Motor neuron (in vitro differentiated cells): ENCODE measurements around the gene HMGXB3. TPM values are rescaled to one million over a fixed set of nuclear protein-coding genes. Genes with fewer than 3 reads are reported as not detected.

Experiments used
- ATAC-seq, 8 experiments: fragments of 200-7000 bp; cut with Tn5 transposase; replicated peaks in 6 of 8; 2 replicates each; pipeline ENCODE4 v1.8.0; 2021; ENCODE audit warnings: mild to moderate bottlenecking in 8 of 8, moderate library complexity in 8 of 8
- H3K27ac ChIP-seq, 2 donors: fragments of 250-450 bp; sonication (Bioruptor Pico); 2 replicates each; pipeline ENCODE4 v1.9.0; 2021; ENCODE audit warnings: antibody characterized with exemption in 2 of 2, mild to moderate bottlenecking in 2 of 2, moderate library complexity in 1 of 2
- H3K4me1 ChIP-seq, 2 donors: fragments of 250-450 bp; sonication (Bioruptor Pico); replicated peaks in 1 of 2; 2 replicates each; pipeline ENCODE4 v1.6.1; 2021; ENCODE audit warnings: antibody characterized with exemption in 2 of 2, mild to moderate bottlenecking in 2 of 2, moderate library complexity in 1 of 2
- H3K4me3 ChIP-seq, 5 donors: fragments of 250-450 bp; sonication (Bioruptor Pico); 2 replicates each; pipeline ENCODE4 v1.9.0; 2021; ENCODE audit warnings: antibody characterized with exemption in 5 of 5, mild to moderate bottlenecking in 5 of 5, moderate library complexity in 4 of 5
- WGBS, 10 experiments: fragments of 450-650 bp; shearing (Covaris generic); methylation state at CpG; one replicate each; pipeline ENCODE4 v1.0.0; 2022; 5-methylcytosine and 5-hydroxymethylcytosine counted together
- in situ Hi-C, 9 experiments: fragments of 400-800 bp; cut with MboI; loops; one replicate each; pipeline ENCODE4 v1.15.0; 2021; ENCODE audit warnings: low sequenced_read_pairs in 9 of 9, low pct_unique_long_range_greater_than_20kb in 2 of 9; ENCODE audit not compliant: unreplicated experiment in 9 of 9
- total RNA-seq, 8 experiments: library from RNA; unstranded; fragments of 300-600 nt; gene quantifications; 2 replicates each; pipeline versions ENCODE4 v1.2.3 to v1.2.4, GENCODE V29; 2022

The HMGXB3 gene
- total RNA-seq, 8 experiments from 2014 or later: 16.2 to 46.4 (median 26.1) TPM

GRCh38 chr5:150052226-150052955 lies 51.9 kb downstream of the HMGXB3 start:
- in situ Hi-C loops: no loop called here
- Histone ChIP-seq H3K27ac (no peak overlapping the region), H3K4me3 (no peak overlapping the region), H3K4me1 (no peaks in the 10 kb centered on the region)
- 73 to 100% methylated on average over 1 to 3 of the region's 6 CpGs; no CpG with 5 or more reads in 8 of the 10 experiments for WGBS, 10 experiments
- ATAC-seq: peak in 1 of 8 experiments; percentile 11

GRCh38 chr5:150052956-150053712 lies 52.6 kb downstream of the HMGXB3 start:
- Histone ChIP-seq H3K4me1 (peaks cover 1 to 2% of the 10 kb centered on the region in 2 donors), H3K4me3 (no peak overlapping the region), H3K27ac (no peak overlapping the region)
- in situ Hi-C loops: no loop called here
- peak in 2 of 8 experiments; percentile 64 to 65 for ATAC-seq
- WGBS, 10 experiments: 40 to 100% (median 96%) methylated on average over 1 to 8 of the region's 9 CpGs; no CpG with 5 or more reads in 1 of the 10 experiments

GRCh38 chr5:150053713-150054392 lies 53.3 kb downstream of the HMGXB3 start:
- in situ Hi-C loops: no loop called here
- WGBS, 10 experiments: 57 to 100% (median 93%) methylated on average over 1 to 5 of the region's 14 CpGs; no CpG with 5 or more reads in 3 of the 10 experiments
- Histone ChIP-seq H3K4me3 (no peak overlapping the region), H3K4me1 (peaks cover 2% of the 10 kb centered on the region in 2 donors), H3K27ac (no peak overlapping the region)
- no peak for ATAC-seq

- ATAC-seq: no peak
- in situ Hi-C loops: no loop called here
- no peak overlapping the region for H3K27ac ChIP-seq
- H3K4me3 ChIP-seq: no peak overlapping the region
- WGBS, 10 experiments: 90 to 100% (median 100%) methylated on average over 1 to 2 of the region's 2 CpGs; no CpG with 5 or more reads in 5 of the 10 experiments
- peaks cover 2% of the 10 kb centered on the region in 2 donors for H3K4me1 ChIP-seq
These were observed 54.0 kb downstream of the HMGXB3 start for GRCh38 chr5:150054569-150054968.

- ATAC-seq: peak in 2 of 8 experiments; percentile 10 to 15
- WGBS, 10 experiments: 80 to 100% (median 85%) methylated on average over 1 to 7 of the region's 14 CpGs; no CpG with 5 or more reads in 4 of the 10 experiments
These were observed 55.0 kb downstream of the HMGXB3 start for GRCh38 chr5:150055326-150056074.

GRCh38 chr5:150056075-150056443 lies 55.5 kb downstream of the HMGXB3 start:
- WGBS, 10 experiments: 80 to 100% (median 100%) methylated on average over 1 to 5 of the region's 9 CpGs; no CpG with 5 or more reads in 7 of the 10 experiments
- peak in 1 of 8 experiments; percentile 7 for ATAC-seq
- Histone ChIP-seq H3K27ac (no peak overlapping the region), H3K4me3 (no peak overlapping the region), H3K4me1 (peaks cover 2% of the 10 kb centered on the region in 2 donors)
- in situ Hi-C loops: no loop called here

More at GRCh38 chr5:150055326-150056074, 55.0 kb downstream of the HMGXB3 start:
- Histone ChIP-seq H3K4me1 (peaks cover 2% of the 10 kb centered on the region in 2 donors), H3K27ac (no peak overlapping the region), H3K4me3 (no peak overlapping the region)
- in situ Hi-C loops: no loop called here

- H3K4me3 ChIP-seq: no peak overlapping the region
- in situ Hi-C loops: no loop called here
- peaks cover 2% of the 10 kb centered on the region in 2 donors for H3K4me1 ChIP-seq
- no peak overlapping the region for H3K27ac ChIP-seq
- ATAC-seq: peak in 1 of 8 experiments; percentile 6
- WGBS, 10 experiments: 20 to 100% (median 73%) methylated on average over 1 to 3 of the region's 8 CpGs; no CpG with 5 or more reads in 6 of the 10 experiments
These were observed 56.5 kb downstream of the HMGXB3 start for GRCh38 chr5:150057052-150057451.

- H3K4me3 ChIP-seq: no peak overlapping the region
- in situ Hi-C loops: no loop called here
- peak in 2 of 8 experiments; percentile 4 to 5 for ATAC-seq
- 82% methylated on average over 2 of the region's 2 CpGs; no CpG with 5 or more reads in 9 of the 10 experiments for WGBS, 10 experiments
- no peak overlapping the region for H3K27ac ChIP-seq
- H3K4me1 ChIP-seq: peaks cover 2% of the 10 kb centered on the region in 2 donors
These were observed 57.0 kb downstream of the HMGXB3 start for GRCh38 chr5:150057511-150057910.

- in situ Hi-C loops: no loop called here
- Histone ChIP-seq H3K4me3 (no peak overlapping the region), H3K4me1 (peaks cover 2% of the 10 kb centered on the region in 2 donors), H3K27ac (peak overlapping the region in 1 of 2 donors; percentile 10)
- WGBS, 10 experiments: 29 to 100% (median 45%) methylated on average over 1 to 3 of the region's 5 CpGs; no CpG with 5 or more reads in 4 of the 10 experiments
- ATAC-seq: peak in 6 of 8 experiments; percentile 45 to 79 (median 63)
These were observed 57.5 kb downstream of the HMGXB3 start for GRCh38 chr5:150057996-150058395.

GRCh38 chr5:150058480-150059126 lies 58.1 kb downstream of the HMGXB3 start:
- peak in 5 of 8 experiments; percentile 33 to 74 (median 62) for ATAC-seq
- in situ Hi-C loops: no loop called here
- no peak overlapping the region for H3K27ac ChIP-seq
- peaks cover 2% of the 10 kb centered on the region in 2 donors for H3K4me1 ChIP-seq
- no peak overlapping the region for H3K4me3 ChIP-seq
- 50 to 100% (median 83%) methylated on average over 2 to 4 of the region's 6 CpGs; no CpG with 5 or more reads in 4 of the 10 experiments for WGBS, 10 experiments

- 30 to 100% (median 80%) methylated on average over 1 to 10 of the region's 11 CpGs; no CpG with 5 or more reads in 5 of the 10 experiments for WGBS, 10 experiments
- no peak overlapping the region for H3K27ac ChIP-seq
- peak in 2 of 8 experiments; percentile 8 to 28 for ATAC-seq
- in situ Hi-C loops: no loop called here
- H3K4me1 ChIP-seq: peaks cover 2% of the 10 kb centered on the region in 2 donors
- no peak overlapping the region for H3K4me3 ChIP-seq
These were observed 59.1 kb downstream of the HMGXB3 start for GRCh38 chr5:150059623-150060022.

- in situ Hi-C loops: no loop called here
- H3K27ac ChIP-seq: no peak overlapping the region
- 38 to 92% (median 82%) methylated on average over 1 to 6 of the region's 7 CpGs; no CpG with 5 or more reads in 2 of the 10 experiments for WGBS, 10 experiments
- ATAC-seq: no peak
- H3K4me3 ChIP-seq: no peak overlapping the region
- H3K4me1 ChIP-seq: peaks cover 2% of the 10 kb centered on the region in 2 donors
These were observed 59.9 kb downstream of the HMGXB3 start for GRCh38 chr5:150060471-150060870.
